HCEC 1CT (cell line): Measurements from ENCODE around the gene ZNF365.
"Not testable (repeated sequence)": the region's sequence is repeated elsewhere in the genome, so short reads cannot be mapped to it uniquely, and the experiment has no call there.

Source experiments
- DNase-seq: peaks from one replicate; pipeline ENCODE4 v3.0.0-alpha.2; 2017

ZNF365 gene

GRCh38 chr10:62373995-62374861 is at the start of gene ZNF365:
ZNF365 (plus strand) TSS chr10:62374369; CDS start chr10:62376194, 1,825 bp downstream.
- DNase-seq, result no peak

- no peak for DNase-seq
Observed at GRCh38 chr10:62326176-62326575, 48.0 kb upstream of the ZNF365 start.

- no peak for DNase-seq
Observed at GRCh38 chr10:62327885-62328284, 46.3 kb upstream of the ZNF365 start.

GRCh38 chr10:62330213-62330612 is 44.0 kb upstream of the ZNF365 start:
- no peak for DNase-seq

GRCh38 chr10:62332406-62332805 is 41.8 kb upstream of the ZNF365 start:
- no peak for DNase-seq

- no peak for DNase-seq
Observed at GRCh38 chr10:62333135-62333889, 40.9 kb upstream of the ZNF365 start.

GRCh38 chr10:62333988-62334682 is 40.0 kb upstream of the ZNF365 start:
- no peak for DNase-seq

- peak; percentile 58 for DNase-seq
Observed at GRCh38 chr10:62335326-62335725, 38.8 kb upstream of the ZNF365 start.

- DNase-seq, result no peak
Observed at GRCh38 chr10:62336404-62336803, 37.8 kb upstream of the ZNF365 start.

- DNase-seq, result no peak
Observed at GRCh38 chr10:62341419-62341818, 32.8 kb upstream of the ZNF365 start.

GRCh38 chr10:62343000-62343399 is 31.2 kb upstream of the ZNF365 start:
- no peak for DNase-seq

- no peak for DNase-seq
Observed at GRCh38 chr10:62348029-62348428, 26.1 kb upstream of the ZNF365 start.

- peak; percentile 46 for DNase-seq
Observed at GRCh38 chr10:62352356-62352970, 21.7 kb upstream of the ZNF365 start.

- no peak for DNase-seq
Observed at GRCh38 chr10:62354916-62355315, 19.3 kb upstream of the ZNF365 start.

- DNase-seq, result no peak
Observed at GRCh38 chr10:62356447-62356846, 17.7 kb upstream of the ZNF365 start.

- DNase-seq, result not testable (repeated sequence)
Observed at GRCh38 chr10:62358151-62358550, 16.0 kb upstream of the ZNF365 start.

GRCh38 chr10:62373639-62373994 is 552 bp upstream of the ZNF365 start:
- DNase-seq, result no peak

- DNase-seq, result no peak
Observed at GRCh38 chr10:62374862-62375710, 917 bp downstream of the ZNF365 start.

- DNase-seq, result no peak
Observed at GRCh38 chr10:62376071-62377025, 2.2 kb downstream of the ZNF365 start.

- no peak for DNase-seq
Observed at GRCh38 chr10:62377026-62377415, 2.9 kb downstream of the ZNF365 start.

- no peak for DNase-seq
Observed at GRCh38 chr10:62377966-62378365, 3.8 kb downstream of the ZNF365 start.
